Fibroblast of the aortic adventitia (primary cell): ENCODE results near the gene MIB1. TPM values are rescaled to one million over a fixed set of nuclear protein-coding genes. Genes with fewer than 3 reads are reported as not detected.

Source experiments
- DNase-seq: peaks from one replicate; pipeline ENCODE4 v3.0.0-alpha.2; 2010; ENCODE audit warnings: low read depth
- H3K4me3 ChIP-seq: 2 replicates; pipeline ENCODE4 v1.5.1; 2011; ENCODE audit warnings: low read depth, mild to moderate bottlenecking, control low read depth, low read length, moderate library complexity
- CTCF ChIP-seq: IDR thresholded peaks from 2 replicates; pipeline ENCODE4 v1.5.1; 2011; ENCODE audit warnings: mild to moderate bottlenecking, low read length, control low read depth, inconsistent platforms; ENCODE audit not compliant: insufficient read depth
- total RNA-seq: library from RNA; depleted of rRNA; stranded (reverse); fragments of >200 nt; gene quantifications from 2 replicates; pipeline ENCODE4 v1.2.3, GENCODE V29; 2012; ENCODE audit warnings: low replicate concordance

The MIB1 gene
- total RNA-seq, 1 donor, result 47.0 TPM

- TF ChIP-seq CTCF, result no peak
- H3K4me3 ChIP-seq, result no peak overlapping the region
- DNase-seq, result no peak
These were observed 166.9 kb downstream of the MIB1 start for GRCh38 chr18:21907451-21907850.

- no peak for TF ChIP-seq CTCF
- DNase-seq, result no peak
- H3K4me3 ChIP-seq, result no peak overlapping the region
These were observed 168.1 kb downstream of the MIB1 start for GRCh38 chr18:21908711-21909110.

GRCh38 chr18:21910906-21911305, 170.3 kb downstream of the MIB1 start:
- no peak for TF ChIP-seq CTCF
- no peak for DNase-seq
- H3K4me3 ChIP-seq, result no peak overlapping the region

GRCh38 chr18:21911551-21911950, 171.0 kb downstream of the MIB1 start:
- DNase-seq, result no peak
- no peak for TF ChIP-seq CTCF

GRCh38 chr18:21912339-21913239, 172.0 kb downstream of the MIB1 start:
- DNase-seq, result no peak
- TF ChIP-seq CTCF, result peak; percentile 15
- H3K4me3 ChIP-seq, result no peak overlapping the region

More at GRCh38 chr18:21911551-21911950, 171.0 kb downstream of the MIB1 start:
- H3K4me3 ChIP-seq, result no peak overlapping the region

- no peak overlapping the region for H3K4me3 ChIP-seq
- DNase-seq, result peak; percentile 80
- TF ChIP-seq CTCF, result peak; percentile 73
These were observed 174.2 kb downstream of the MIB1 start for GRCh38 chr18:21914739-21915319.
